ENCODE data around the gene CADPS. TPM values are rescaled to one million over a fixed set of nuclear protein-coding genes. Genes with fewer than 3 reads are reported as not detected.

The CADPS gene
- total RNA-seq, 4 donors from 2014 or later: 0.82 to 13.2 TPM; not detected in 2

GRCh38 chr3:62676689-62677271 is 198.4 kb downstream of the CADPS start:
- Histone ChIP-seq H3K36me3 (no peaks in the 10 kb centered on the region), H3K27me3 (no peaks in the 10 kb centered on the region), H3K4me1 (no peaks in the 10 kb centered on the region), H3K27ac (no peak overlapping the region), H3K9me3 (no peaks in the 10 kb centered on the region), H3K4me3 (no peak overlapping the region)
- TF ChIP-seq, protein P1, sequence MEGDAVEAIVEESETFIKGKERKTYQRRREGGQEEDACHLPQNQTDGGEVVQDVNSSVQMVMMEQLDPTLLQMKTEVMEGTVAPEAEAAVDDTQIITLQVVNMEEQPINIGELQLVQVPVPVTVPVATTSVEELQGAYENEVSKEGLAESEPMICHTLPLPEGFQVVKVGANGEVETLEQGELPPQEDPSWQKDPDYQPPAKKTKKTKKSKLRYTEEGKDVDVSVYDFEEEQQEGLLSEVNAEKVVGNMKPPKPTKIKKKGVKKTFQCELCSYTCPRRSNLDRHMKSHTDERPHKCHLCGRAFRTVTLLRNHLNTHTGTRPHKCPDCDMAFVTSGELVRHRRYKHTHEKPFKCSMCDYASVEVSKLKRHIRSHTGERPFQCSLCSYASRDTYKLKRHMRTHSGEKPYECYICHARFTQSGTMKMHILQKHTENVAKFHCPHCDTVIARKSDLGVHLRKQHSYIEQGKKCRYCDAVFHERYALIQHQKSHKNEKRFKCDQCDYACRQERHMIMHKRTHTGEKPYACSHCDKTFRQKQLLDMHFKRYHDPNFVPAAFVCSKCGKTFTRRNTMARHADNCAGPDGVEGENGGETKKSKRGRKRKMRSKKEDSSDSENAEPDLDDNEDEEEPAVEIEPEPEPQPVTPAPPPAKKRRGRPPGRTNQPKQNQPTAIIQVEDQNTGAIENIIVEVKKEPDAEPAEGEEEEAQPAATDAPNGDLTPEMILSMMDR (IDR thresholded peaks at IDR 0.05): no peak
- TF ChIP-seq POLR2A (IDR thresholded peaks at IDR 0.05): no peak
- intact Hi-C loops (cut with DNase I; ENCODE audit: low total_unique reads): no loop called here
- DNase-seq: no peak

DNA sequence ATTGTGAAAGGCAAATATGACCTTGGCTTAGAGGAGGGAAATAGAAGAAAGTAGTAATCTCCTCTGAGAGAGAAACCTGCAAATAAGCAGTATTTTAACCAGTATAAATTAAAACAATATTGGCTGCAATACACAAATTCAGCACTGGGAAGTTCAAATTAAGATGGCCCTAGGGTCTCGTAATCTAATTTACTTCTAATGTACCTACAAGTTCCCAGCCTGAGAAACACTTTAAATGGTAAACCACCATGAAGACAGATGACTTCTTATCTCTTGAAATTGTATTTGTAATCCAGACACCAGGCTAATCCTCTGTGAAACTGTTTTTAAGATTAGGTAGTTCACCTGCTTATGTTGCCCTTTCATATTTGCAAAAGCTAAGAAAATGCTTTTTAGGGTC is 199.7 kb downstream of the CADPS start:
- no peak for TF ChIP-seq POLR2A (IDR thresholded peaks at IDR 0.05)
- TF ChIP-seq, protein P1 (IDR thresholded peaks at IDR 0.05): no peak
- no peaks in the 10 kb centered on the region for H3K36me3 ChIP-seq
- intact Hi-C loops (cut with DNase I; ENCODE audit: low total_unique reads): no loop called here
- H3K9me3 ChIP-seq: no peaks in the 10 kb centered on the region
- H3K4me1 ChIP-seq: no peaks in the 10 kb centered on the region
- H3K27ac ChIP-seq: no peak overlapping the region
- H3K27me3 ChIP-seq: no peaks in the 10 kb centered on the region
- no peak for DNase-seq
- no peak overlapping the region for H3K4me3 ChIP-seq

- Histone ChIP-seq H3K27ac (no peak overlapping the region), H3K4me1 (no peaks in the 10 kb centered on the region), H3K9me3 (no peaks in the 10 kb centered on the region), H3K4me3 (no peak overlapping the region), H3K36me3 (no peaks in the 10 kb centered on the region), H3K27me3 (no peaks in the 10 kb centered on the region)
- intact Hi-C loops (cut with DNase I; ENCODE audit: low total_unique reads): no loop called here
- no peak for DNase-seq
- no peak for TF ChIP-seq POLR2A (IDR thresholded peaks at IDR 0.05)
- TF ChIP-seq, protein P1 (IDR thresholded peaks at IDR 0.05): no peak
Measured at GRCh38 chr3:62672988-62673313, 202.3 kb downstream of the CADPS start.

DNA sequence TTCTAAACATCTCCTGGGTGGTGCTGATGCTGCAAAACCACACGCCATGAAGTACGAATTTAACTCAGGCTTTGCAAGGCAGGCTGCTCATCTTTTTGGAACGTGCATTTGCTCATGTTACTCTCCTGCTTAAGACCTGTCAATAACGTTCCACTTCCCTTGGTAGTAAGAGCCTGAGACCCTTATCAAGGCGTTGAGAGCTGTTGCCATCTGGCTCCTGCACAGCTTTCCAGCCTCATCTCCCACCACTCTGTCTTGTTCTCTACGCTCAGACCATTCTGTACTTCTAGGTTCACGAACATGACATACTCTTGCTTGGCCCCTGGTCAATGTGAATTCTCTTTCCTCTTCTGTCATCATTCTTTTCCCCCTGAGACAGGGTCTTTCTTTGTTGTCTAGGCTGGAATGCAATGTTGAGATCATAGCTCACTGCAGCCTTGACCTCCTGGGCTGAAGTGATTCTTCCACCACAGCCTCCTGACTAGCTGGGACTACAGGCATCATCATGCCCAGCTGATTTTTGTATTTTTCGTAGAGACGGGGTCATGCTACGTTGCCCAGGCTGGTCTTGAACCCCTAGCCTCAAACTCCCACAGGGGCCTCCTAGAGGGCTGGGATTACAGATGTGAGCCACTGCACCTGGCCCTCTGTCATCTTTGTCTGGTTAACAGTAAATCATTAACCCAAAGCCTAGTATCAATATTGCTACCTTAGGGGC is 202.8 kb downstream of the CADPS start:
- H3K4me3 ChIP-seq: no peak overlapping the region
- no peak overlapping the region for H3K27ac ChIP-seq
- no peaks in the 10 kb centered on the region for H3K9me3 ChIP-seq
- no peaks in the 10 kb centered on the region for H3K4me1 ChIP-seq
- H3K36me3 ChIP-seq: no peaks in the 10 kb centered on the region
- no peaks in the 10 kb centered on the region for H3K27me3 ChIP-seq
- DNase-seq: no peak
- TF ChIP-seq, protein P1 (IDR thresholded peaks at IDR 0.05): no peak
- TF ChIP-seq POLR2A (IDR thresholded peaks at IDR 0.05): no peak
- intact Hi-C loops (cut with DNase I; ENCODE audit: low total_unique reads): no loop called here

DNA sequence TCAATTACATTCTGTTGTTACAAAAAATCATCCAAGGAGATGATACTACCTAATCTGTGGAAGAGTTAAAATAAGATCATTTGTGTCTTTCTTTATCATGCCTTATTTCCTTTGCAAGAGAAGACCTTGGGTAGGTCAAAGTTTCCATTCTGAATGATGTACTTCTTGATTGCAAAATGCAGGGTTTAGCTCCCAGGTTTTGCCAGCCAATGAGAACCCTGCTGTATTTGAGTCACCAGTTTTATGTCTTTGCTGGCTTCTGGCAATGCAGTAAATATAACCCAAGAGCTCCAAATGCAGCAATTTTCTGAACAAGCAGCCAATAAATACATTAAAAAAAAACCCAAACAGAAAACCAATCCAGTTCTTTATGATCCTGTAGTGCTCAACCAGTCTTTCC is 204.9 kb downstream of the CADPS start:
- Histone ChIP-seq H3K4me3 (no peak overlapping the region), H3K27me3 (no peaks in the 10 kb centered on the region), H3K27ac (no peak overlapping the region), H3K36me3 (no peaks in the 10 kb centered on the region), H3K9me3 (no peaks in the 10 kb centered on the region), H3K4me1 (no peaks in the 10 kb centered on the region)
- no peak for DNase-seq
- TF ChIP-seq, protein P1 (IDR thresholded peaks at IDR 0.05): no peak
- TF ChIP-seq POLR2A (IDR thresholded peaks at IDR 0.05): no peak
- intact Hi-C loops (cut with DNase I; ENCODE audit: low total_unique reads): no loop called here
